Mammary epithelial cell (primary cell): Measurements from ENCODE around the gene FTSJ1.

ENCODE experiments used
- EZH2 ChIP-seq: IDR thresholded peaks from 2 replicates; pipeline ENCODE4 v1.6.1; 2012; ENCODE audit warnings: low read length, inconsistent platforms, borderline replicate concordance
- TF ChIP-seq, protein P1 (sequence below), 2 donors: IDR thresholded peaks in 1 of 2; conservative IDR thresholded peaks in 1 of 2; 2 replicates each; pipeline ENCODE4 v1.5.1; 2011 to 2012; ENCODE audit warnings: inconsistent platforms in 2 of 2, low read length in 2 of 2, mild to moderate bottlenecking in 2 of 2, control low read depth in 1 of 2, low read depth in 1 of 2; ENCODE audit not compliant: insufficient read depth in 1 of 2; ENCODE audit errors: extremely low read depth in 1 of 2

DNA sequence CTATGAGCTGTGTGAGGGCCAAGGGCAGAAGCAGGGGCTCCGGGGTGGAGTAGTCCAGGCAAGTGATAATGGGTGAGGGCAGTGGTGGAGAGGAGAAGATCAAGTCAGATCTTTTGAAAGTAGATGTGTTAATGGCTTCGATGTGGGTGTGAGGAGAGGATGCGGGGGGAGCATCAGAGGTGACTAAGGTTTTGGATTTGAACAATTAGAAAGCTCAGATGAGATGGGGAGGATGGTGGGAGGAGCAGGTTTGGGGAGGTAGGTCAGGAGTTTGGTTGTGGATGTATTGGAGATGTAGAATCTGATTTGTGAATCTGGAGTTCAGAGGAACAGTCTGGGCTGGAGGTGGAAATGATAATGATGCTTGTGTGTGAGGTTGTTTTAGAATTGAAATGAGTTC is 4.6 kb downstream of the FTSJ1 start:
- TF ChIP-seq, protein P1, sequence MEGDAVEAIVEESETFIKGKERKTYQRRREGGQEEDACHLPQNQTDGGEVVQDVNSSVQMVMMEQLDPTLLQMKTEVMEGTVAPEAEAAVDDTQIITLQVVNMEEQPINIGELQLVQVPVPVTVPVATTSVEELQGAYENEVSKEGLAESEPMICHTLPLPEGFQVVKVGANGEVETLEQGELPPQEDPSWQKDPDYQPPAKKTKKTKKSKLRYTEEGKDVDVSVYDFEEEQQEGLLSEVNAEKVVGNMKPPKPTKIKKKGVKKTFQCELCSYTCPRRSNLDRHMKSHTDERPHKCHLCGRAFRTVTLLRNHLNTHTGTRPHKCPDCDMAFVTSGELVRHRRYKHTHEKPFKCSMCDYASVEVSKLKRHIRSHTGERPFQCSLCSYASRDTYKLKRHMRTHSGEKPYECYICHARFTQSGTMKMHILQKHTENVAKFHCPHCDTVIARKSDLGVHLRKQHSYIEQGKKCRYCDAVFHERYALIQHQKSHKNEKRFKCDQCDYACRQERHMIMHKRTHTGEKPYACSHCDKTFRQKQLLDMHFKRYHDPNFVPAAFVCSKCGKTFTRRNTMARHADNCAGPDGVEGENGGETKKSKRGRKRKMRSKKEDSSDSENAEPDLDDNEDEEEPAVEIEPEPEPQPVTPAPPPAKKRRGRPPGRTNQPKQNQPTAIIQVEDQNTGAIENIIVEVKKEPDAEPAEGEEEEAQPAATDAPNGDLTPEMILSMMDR (conservative IDR thresholded peaks at IDR 0.05 in 1 of 2, IDR thresholded peaks at IDR 0.05 in 1 of 2; ENCODE audit: extremely low read depth in 1 of 2, insufficient read depth in 1 of 2, low read depth in 1 of 2, low read length in 2 of 2): no peak
- TF ChIP-seq EZH2: no peak
